ENCODE measurements around the gene COL5A3. TPM values are rescaled to one million over a fixed set of nuclear protein-coding genes. Genes with fewer than 3 reads are reported as not detected.

Gene COL5A3
- total and polyA plus RNA-seq, 2 of the 13 experiments (the other 11 are each of a cell fraction or from before 2014, with no cell fraction given) = 0.02 TPM; not detected in 1

GRCh38 chr19:9914315-9915207 lies 95.7 kb downstream of the COL5A3 start (continued):
- TF ChIP-seq NPAS2 (CRISPR knock-in tag; IDR thresholded peaks at IDR 0.05; ENCODE audit: borderline replicate concordance) = no peak
- TF ChIP-seq UBTF (CRISPR knock-in tag; IDR thresholded peaks at IDR 0.05) = peak; percentile 36; the same call in 1 of the 2 replicates
- no peak for TF ChIP-seq DR1 (CRISPR knock-in tag; IDR thresholded peaks at IDR 0.05)
- peak; percentile 79 for TF ChIP-seq KDM2A (CRISPR knock-in tag; IDR thresholded peaks at IDR 0.05; ENCODE audit: borderline replicate concordance, low read depth)
- TF ChIP-seq ZFP91 (CRISPR knock-in tag; IDR thresholded peaks at IDR 0.05; ENCODE audit: borderline replicate concordance) = peak; percentile 42; the same call in 1 of the 2 replicates
- TF ChIP-seq YY1 (IDR thresholded peaks at IDR 0.05; ENCODE audit: insufficient read depth, insufficient replicate concordance, low read depth, low read length) = peak; percentile 52
- TF ChIP-seq CSRNP2 (CRISPR knock-in tag; conservative IDR thresholded peaks at IDR 0.05; ENCODE audit: low read depth) = no peak
- no peak for TF ChIP-seq CHCHD3 (CRISPR knock-in tag; IDR thresholded peaks at IDR 0.05)
- TF ChIP-seq ZFX (CRISPR knock-in tag; IDR thresholded peaks at IDR 0.05; ENCODE audit: low read depth) = peak; percentile 23; the same call in 1 of the 2 replicates
- TF ChIP-seq ZNF274 (CRISPR knock-in tag; IDR thresholded peaks at IDR 0.05) = 0 out of 2 replicates have a peak, but pooled peaks have one; percentile 13
- TF ChIP-seq THRA (CRISPR knock-in tag; IDR thresholded peaks at IDR 0.05; ENCODE audit: borderline replicate concordance) = 0 out of 2 replicates have a peak, but pooled peaks have one; percentile 16
- no peak for TF ChIP-seq LCORL (IDR thresholded peaks at IDR 0.05)
- peak; percentile 60; the same call in 1 of the 2 replicates for TF ChIP-seq LCORL (CRISPR knock-in tag; IDR thresholded peaks at IDR 0.05)
- no peak for TF ChIP-seq ZNF737 (CRISPR knock-in tag; IDR thresholded peaks at IDR 0.05; ENCODE audit: borderline replicate concordance)
- TF ChIP-seq NFATC3 (CRISPR knock-in tag; IDR thresholded peaks at IDR 0.05) = no peak
- TF ChIP-seq ZNF883 (CRISPR knock-in tag; IDR thresholded peaks at IDR 0.05; ENCODE audit: not compliant biosample characterization) = peak; percentile 30
- TF ChIP-seq BATF2 (CRISPR knock-in tag; IDR thresholded peaks at IDR 0.05) = no peak
- no peak; the same call in 1 of the 2 replicates for TF ChIP-seq ZFY (CRISPR knock-in tag; IDR thresholded peaks at IDR 0.05)
- TF ChIP-seq SRSF1 (optimal IDR thresholded peaks at IDR 0.05; ENCODE audit: low read depth, low read length) = no peak
- TF ChIP-seq SMARCC2 (IDR thresholded peaks at IDR 0.05) = no peak
